CD4-positive, alpha-beta T cell treated with Interleukin-12 subunit alpha and Interleukin-12 subunit beta, for 1 hour (primary cell): ENCODE results near the gene STK39.
A peak's percentile ranks its signal among the peaks of the same experiment; 100 is the strongest.

Source experiments
- DNase-seq: peaks from one replicate; pipeline ENCODE4 v3.0.0-alpha.2; 2020

STK39 gene

DNA sequence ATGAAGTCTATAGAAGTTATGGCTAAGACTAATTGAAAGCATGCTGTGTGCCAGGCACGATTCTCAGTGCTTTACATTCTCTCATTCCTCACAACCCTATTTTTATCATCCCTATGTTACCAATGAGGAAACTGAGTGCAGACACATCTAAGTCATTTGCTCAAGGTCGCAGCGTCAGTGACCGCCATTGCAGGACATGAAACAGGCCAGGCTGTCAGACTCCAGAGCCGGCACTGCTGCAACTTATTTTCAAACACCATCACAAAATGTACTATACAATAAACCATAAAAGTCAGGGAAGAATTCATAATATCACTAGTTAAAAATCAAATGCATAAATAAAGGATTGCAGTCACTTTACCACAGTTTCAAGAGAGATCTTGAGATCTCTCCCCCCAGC lies 5.6 kb downstream of the STK39 start:
- no peak for DNase-seq

DNA sequence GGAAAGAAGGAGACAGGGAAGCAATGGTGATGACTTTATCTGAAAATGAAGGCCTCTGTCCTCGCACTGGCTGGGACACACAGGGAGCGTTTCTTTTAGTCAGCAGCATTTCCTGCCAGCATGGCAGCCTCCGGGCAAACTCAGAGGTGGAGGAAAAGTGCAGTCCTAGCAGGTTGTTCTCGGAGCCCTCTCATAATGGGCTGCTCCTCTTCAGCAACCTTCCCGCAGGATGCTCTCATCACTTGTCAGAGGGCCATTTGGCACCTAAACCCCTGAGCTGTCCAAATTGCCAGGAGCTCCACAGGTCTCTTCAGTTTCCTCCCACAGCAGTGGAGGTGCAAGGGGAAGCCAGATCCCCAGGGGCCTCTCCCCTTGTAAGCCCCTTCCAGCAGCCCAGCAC lies 6.2 kb downstream of the STK39 start:
- DNase-seq, result no peak

DNA sequence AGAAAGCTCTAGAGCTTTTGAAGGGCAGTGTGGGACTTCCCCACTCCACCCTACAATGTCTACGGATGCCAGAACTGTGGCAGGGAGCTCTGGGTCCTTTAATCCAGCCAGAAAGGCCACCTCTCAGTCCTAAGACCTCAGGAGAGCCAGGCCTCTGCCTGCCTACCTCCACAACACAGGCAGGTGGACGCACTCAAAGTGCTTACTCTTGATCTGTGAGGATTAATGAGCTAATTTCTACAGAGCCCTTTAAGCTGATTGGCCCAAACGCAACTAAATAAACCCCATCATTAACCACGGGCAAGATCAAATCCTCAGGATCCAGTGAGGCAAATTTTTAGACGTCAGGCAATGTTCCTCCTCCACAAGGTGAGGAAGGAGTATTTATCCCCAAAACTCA lies 8.1 kb downstream of the STK39 start:
- DNase-seq, result no peak

DNA sequence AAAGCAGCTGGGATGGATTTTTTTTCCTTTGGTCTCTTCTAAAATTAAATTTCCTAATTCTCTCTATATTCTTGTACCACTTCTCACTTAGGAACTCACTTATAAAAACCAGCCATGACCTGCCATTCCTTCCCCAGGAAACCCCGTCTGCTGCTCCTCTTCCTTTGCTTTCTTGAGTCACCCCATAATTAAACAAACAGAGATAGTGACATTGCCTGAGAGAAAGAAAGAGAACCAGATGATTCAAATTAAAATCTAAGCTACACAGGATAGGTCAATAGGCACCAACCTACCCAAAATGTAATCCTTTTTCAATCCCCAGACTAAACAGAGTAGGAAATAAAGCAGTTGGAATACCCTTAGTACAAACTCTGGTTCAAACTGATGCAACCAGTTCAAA lies 9.7 kb downstream of the STK39 start:
- no peak for DNase-seq

DNA sequence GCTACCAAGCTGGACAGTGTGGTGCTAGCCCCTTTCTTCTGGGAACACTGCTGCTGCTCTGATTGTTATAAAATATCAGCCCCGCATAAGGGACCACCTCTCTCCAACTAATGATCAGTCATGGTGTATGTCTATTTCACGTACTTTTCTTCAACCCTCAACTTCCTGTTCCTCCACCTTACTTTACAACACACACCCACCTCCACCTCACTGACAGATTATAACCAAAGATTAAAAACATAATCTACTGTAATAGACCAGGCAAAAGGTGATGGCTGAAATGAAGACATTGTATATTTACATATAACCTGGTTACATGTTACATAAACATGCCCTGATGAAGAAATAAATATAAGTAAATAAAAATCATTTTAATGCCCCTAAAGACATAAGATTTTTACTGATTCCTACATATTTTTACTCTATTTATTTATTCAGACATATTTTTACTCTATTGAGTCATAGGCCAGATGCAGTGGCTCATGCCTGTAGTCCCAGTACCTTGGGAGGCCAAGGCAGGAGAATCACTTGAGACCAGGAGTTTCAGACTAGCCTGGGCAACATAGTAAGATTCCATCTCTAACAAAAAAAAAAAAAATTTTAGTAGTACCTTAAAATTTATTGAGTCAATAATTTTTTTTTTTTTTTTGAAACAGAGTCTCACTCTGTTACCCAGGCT lies 12.8 kb downstream of the STK39 start:
- peak; percentile 44 for DNase-seq

DNA sequence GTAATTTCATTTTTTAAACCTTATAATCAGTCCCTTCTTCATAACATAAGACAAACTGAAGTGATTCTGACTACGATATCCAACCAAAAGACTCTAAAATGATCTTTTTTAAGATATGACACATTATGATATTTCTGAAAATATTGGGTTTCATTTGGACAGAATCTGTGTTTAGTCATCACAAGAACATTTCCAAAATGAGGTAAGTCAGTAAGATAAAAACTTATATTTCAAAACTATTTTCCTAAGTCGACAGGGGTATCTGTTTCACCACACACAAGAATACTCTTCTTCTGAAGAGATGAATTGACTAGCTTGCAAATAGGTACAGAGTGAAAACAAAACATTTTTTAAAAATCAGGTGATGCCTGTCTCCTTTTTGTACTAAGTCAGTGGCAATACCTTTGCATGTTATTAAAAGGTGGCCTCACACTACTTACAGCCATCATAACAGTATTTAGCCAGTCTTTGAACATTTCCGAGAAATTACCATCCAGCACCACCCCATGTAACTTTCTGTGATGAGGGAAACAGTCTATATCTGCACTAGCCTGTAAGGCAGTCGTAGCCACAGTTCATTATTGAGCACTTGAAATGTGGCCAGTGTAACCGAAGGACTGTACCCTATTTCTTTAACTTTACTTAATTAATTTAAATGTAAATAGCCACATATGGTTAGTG lies 13.5 kb downstream of the STK39 start:
- no peak for DNase-seq

DNA sequence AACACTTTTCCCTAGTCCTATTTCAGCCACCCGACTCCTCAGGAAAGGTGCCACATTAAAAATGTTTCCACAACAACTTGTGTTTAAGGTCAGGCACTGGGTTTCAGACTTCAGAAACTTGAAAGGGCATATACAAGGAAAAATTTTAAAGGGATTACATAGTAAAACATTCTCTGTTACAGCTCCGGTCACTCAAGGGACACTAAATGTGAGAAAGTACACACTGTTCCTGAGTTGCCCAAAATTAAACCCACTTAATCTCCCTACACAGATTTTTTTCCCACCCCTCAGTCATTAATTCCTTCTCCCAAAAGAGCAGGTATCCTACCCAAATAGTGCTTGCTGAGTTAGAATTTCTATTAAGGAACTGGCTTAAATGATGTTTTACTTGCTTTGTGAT lies 14.2 kb downstream of the STK39 start:
- DNase-seq, result no peak

DNA sequence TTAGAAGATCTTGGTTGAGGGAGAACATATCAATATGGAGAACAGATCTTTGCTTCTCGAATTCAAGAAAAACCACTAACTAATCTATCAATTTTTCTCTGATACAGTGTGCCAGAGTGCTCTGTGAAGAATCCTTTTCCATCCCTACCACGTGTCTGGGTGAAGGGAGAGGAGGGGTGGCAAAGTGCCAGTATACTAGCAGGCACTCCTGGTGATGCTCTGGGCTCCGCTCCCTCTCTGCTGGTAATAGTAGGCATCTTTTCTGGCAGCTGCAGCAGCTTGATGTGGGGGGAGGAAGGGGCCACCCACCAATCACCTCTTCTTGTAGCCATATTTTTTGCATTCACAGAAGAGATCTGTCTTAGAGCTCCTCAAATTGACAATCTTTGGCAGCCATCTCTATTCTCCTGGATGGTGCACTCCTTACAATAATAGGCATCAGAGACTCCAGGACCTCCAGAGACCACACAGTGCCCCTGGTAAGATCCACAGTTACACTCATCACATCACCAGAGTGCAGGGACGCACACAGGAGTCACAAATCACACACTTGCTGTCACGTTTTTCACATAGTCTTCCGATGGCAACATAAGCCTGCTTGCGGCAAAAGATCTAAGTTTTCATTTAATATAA lies 15.7 kb downstream of the STK39 start:
- no peak for DNase-seq

DNA sequence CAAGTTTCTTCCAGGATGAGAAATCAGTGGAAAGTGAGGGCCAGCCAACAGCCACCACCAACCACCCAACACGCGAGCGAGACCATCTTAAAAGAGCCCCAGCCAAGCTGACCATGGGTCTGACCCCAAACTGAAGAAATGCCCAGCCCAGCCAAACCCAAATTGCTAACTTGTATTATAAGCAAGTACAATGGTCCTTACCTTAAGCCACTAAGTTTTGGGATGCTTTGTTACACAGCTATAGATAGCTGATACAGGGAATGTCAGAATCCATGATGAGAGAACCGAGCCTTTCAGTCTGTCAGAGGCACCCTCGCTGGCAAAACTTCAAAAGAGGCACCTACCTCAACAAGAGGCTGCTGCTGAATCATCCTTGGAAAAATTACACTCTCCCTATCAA lies 17.0 kb downstream of the STK39 start:
- no peak for DNase-seq

DNA sequence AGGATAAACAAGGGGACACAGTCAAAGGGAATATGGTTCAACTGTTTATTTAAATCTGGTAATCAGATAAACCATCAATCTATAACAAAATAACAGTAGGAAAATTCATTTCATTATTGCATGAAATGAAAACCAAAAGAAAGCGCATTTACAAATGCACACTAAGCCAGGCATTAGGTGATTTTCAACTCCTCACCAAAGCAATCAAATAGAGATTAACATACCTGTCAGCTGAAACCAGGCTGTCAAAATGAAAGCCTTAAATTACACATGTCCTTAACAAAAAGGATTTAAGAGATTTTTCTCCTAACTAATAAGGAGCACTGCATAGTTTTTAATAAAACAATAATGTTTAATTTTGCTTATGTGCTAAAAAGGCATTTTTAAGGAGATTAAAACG lies 23.0 kb downstream of the STK39 start:
- no peak for DNase-seq

DNA sequence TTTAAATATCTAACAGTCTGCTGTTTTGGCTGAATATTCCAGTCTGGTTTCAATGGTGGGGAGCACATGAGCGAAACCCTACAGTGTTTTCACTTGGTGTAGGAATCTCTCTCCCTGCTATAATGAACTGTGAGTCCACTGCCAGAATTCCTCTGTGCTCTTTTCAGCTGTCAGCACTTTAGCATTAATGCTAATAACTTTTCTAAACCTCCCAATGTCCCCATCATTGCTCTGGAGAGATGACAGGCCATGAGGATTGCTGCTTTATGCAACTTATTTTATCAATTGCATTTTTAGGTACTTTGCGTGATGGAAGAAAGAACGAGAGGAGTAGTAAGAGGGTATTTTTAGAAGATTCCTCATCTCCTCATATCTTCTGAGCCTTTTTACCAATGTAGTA lies 25.3 kb downstream of the STK39 start:
- no peak for DNase-seq

DNA sequence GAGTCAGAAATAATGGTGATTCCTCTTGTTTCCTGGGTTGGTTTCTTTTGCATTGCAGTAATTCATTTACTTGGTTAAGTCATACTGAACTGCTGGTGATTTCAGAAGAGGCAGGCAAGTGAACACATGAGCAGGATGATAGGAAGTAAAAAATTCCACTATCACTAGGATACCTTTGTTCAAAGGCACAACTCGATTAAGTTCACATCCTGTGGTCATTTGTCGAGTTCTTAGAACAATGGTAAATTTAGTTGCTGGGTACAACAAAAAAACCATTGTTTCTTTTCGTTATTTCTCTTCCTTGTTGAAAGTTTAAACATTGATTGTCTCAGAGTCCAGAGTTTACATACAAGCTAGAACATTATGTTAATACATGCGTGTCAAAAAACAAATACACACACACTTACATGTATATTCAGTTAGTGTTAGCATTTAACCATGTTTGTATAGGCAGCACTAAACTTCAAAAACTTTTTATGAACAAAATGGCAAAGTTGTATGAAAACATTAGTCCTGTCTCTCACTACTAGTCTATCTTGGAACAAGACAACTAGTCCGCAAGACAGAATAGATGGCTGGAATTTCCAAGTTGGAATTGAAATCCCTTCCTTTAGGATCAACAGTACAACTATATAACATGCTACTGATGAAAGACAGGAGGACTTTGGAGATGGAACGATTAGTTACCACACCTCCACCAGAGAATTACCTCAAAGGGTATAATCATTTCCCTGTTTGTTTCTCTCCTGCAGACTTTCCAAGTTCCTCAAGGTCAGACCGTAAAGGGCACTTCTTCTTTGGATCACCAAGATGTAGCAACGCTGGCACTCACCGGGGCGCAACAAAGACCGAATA lies 26.2 kb downstream of the STK39 start:
- DNase-seq, result no peak

DNA sequence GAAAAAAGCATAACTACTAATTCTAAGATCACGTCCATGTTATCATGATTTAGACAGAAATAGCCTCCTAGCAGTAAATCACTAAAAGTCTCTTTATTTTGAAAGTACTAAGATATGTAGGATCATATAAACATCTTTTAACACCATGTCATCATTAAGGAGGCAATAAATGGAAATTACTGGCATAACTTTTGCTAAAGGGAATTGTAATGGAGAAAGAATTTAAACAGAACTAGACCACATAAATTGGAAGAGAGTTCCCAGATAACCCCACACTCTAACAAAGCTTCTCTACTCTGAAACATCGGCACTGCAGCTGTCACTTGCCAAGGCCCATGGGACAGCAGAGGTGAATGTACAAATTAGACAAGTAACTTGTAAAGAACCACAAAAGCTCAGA lies 29.5 kb downstream of the STK39 start:
- DNase-seq, result no peak

DNA sequence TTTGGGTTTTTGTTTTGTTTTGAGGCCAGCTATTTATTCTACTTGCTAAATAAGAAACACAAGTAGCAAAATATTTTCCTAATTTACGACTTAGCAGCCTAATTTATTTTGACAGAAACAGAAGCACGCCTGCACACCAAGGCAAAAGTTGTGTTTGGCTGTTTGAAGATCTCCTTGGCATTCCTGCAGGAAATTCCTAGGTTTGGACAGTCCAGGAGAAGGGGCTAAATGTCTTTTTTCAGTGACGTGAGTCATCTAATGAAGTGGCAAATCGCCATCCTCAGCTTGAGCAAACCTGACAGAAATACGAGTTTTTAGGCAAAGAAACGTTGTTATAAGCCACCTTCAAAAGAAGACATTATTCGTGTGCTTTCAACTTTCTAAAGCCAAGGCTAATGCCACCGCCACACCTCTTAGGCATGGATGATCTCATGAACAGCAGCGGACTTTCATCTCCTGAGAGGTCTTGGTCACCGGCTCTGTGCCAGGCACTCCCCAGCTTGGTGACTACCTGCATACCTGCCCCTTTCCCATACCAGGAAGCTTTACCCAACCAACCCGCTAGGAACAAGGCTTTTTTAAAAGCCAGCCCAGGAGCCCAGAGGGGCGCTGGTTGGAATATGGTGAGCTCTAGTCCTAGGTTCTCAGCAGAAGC lies 30.9 kb downstream of the STK39 start:
- no peak for DNase-seq

DNA sequence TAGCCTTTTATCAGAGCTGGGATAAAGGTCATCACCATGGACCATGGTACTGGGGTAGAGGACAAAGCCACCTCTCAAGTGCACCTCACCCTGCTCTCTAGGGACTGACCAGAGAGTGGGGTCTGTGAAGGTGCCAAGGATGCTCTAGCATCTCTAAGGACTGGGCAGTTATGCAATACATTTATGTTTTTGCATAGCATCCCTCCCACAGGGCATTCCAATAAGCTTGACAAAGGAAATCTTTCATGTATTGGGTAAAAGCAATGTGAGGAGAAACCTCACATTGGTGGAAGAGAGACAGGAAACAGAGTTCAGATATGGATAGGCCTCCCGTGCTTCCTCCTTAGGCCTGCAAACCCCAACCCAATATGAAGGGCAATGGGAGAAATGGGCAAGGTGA lies 31.6 kb downstream of the STK39 start:
- DNase-seq, result no peak

DNA sequence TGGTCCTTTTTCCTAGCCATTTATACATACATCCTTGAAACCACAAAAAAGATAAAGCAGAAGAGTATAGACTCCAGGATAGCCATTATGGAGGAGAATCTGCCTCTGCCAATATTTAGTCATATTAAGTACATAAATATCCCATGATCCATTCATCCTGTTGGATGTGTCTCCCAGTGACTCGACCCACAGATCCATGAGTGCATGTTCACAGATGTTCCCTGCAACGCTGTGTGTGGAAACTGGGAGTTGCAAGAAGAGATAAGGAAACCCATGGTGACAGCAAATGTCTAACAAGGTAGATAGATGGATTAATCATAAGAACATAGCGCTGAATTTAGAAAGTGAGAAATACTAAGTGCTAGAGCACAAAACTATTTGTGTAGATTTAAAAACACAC lies 34.5 kb downstream of the STK39 start:
- DNase-seq, result no peak

DNA sequence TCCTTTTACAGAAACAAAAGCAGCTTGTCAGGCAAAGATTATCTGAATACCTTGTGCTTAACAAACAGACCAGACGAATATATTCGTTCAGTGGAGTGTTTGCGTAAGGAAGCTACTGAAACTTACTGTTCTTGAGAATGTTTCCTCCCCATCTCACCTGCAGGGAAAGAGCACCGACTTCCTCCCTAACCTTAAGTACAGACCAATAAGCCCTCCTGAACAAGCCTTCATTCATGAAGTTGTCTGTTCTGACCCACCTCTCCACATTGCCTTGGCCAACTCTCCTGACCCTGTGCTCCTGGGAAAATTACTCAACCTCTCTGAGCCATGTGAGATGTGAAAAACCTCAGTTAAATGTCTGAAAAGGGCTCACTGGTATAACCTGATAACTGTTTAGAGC lies 35.2 kb downstream of the STK39 start:
- no peak for DNase-seq

DNA sequence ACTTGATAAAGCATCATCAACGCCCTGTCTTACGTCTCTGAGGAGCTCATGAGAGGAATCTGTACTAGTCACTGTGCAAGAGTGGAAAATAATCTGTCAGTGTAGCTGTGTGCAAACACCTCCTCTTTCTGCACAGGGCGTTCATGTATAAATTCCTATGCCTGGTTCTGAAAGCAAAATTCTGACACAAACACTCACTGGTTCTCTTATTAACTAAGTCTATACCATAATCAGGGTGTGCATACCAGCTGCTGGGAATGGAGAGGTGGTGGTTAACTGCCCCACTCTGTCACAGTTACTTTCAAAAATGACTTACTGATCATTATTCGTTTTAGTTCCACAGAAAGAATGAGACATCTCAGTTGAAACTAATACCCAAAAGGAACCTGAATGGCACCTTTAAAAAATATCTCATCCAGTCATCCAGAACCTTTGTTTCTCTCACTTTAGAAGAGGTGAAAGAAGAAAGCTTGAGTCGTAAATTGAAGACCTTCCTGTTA lies 35.7 kb downstream of the STK39 start:
- DNase-seq, result no peak

DNA sequence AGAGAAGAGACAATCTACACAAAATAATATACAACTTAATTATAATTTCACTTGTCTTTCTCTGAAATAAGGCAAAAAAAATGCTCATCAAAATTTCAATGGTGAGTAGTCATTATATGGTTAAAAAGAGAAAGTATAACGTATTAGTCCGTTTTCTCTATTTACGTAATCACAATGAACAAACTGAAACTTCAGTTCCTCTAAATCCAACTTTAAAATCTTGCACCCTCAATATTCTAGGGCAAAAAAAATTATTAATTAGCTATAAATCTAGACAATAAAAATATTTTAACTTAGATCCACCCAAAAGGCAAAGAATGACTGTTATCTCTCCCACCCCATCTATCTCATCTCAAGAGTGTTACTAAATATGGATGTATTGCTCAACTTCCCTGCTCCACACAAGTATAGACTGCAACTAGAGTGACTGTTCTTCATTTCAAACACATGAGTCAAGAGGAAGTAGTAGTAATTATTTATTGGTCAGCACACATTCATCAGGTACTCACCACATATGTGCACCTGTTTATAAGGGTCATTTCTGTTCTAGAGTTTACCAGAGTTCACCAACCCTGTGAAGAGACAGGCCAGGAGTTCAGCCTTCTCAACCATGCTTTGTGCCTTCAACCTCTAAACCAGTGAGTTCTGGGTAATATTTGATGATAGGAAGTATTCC lies 36.4 kb downstream of the STK39 start:
- DNase-seq, result no peak

DNA sequence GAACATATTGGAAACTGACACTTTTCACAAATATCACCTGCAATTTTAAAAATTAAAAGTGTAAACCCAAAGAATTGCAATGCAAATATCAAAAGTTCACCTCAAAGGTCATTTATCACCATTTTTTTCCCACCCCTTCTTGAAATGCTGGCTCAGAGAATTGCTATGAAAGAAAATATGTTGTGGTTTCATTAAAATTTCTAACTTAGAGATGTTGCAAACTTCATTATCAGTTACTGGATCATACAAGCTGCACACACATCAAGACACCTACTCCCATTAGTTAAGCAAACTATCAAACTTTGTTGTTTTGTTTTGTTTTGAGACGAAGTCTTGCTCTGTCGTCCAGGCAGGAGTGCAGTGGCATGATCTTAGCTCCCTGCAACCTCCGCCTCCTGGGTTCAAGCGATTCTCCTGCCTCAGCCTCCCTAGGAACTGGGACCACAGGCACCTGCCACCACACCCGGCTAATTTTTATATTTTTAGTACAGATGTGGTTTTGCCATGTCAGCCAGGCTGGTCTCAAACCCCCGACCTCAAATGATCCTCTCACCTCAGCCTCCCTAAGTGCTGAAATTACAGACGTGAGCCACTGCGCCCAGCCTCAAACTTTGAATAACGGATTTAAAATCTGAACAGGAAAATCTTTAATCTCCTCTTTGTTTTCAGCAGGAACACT lies 37.0 kb downstream of the STK39 start:
- DNase-seq, result no peak

DNA sequence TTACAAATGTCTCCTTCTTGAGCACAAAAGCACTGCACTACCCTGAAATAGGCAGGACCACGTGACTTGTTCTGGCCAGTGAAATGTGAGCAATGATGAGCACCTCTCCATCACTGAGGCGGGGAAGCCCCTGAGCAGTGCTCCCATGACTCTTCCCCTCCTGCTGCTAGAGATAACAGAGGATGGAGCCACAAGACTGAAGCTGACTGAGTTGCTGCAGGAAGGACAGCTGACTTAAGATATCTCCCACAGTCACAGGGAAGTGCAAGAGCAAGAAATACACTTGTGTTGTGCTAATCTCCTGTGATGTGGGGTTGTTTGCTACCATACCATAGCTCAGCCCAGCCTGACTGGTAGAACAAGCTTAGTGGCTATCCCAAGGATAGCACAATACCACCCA lies 38.7 kb downstream of the STK39 start:
- no peak for DNase-seq

DNA sequence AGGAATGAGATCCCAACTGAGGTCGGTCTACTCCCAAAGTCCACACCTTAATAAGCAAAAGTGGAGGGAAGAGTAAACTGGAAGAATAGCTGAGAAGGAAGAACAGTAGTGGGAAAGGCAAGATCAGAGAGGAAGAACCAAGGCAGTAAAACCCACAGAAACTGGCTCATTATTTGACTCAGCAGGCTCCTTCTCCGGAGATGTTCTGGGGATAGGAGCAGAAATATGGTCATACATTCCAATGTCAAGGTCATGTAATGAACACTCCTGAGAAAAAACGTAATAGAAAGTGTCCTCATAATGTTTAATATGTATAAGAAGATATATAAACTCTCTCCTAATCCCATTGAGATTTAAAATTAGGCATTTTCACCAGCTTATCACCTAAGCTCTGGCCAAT lies 39.5 kb downstream of the STK39 start:
- no peak for DNase-seq
